Thyroid gland (tissue), 4 donors: ENCODE data around the gene WDR64. TPM values are rescaled to one million over a fixed set of nuclear protein-coding genes. Genes with fewer than 3 reads are reported as not detected.

Experiments used
- DNase-seq, 2 donors: peaks; one replicate each; pipeline ENCODE4 v3.0.0-alpha.2; 2019
- H3K27ac ChIP-seq, 3 donors: fragments of 200-600 bp; sonication (generic); 1 replicate in 2 of 3; 2 replicates in 1 of 3; pipeline ENCODE4 v1.5.1; 2016 to 2019; ENCODE audit warnings: mild to moderate bottlenecking in 1 of 3, moderate library complexity in 1 of 3
- H3K27me3 ChIP-seq: fragments of 200-600 bp; sonication (generic); one replicate; pipeline ENCODE4 v1.5.1; 2019
- H3K36me3 ChIP-seq, 2 donors: fragments of 200-600 bp; sonication (generic); one replicate each; pipeline ENCODE4 v1.5.1; 2016 to 2019
- H3K4me1 ChIP-seq, 2 donors: fragments of 200-600 bp; sonication (generic); one replicate each; pipeline ENCODE4 v1.5.1; 2017 to 2019
- H3K4me3 ChIP-seq, 3 donors: fragments of 200-600 bp; sonication (generic); replicated peaks in 1 of 3; 1 replicate in 2 of 3; 2 replicates in 1 of 3; pipeline ENCODE4 v1.5.1; 2016; ENCODE audit warnings: mild to moderate bottlenecking in 1 of 3
- H3K9me3 ChIP-seq: fragments of 200-600 bp; sonication (generic); one replicate; pipeline ENCODE4 v1.5.1; 2017
- POLR2A ChIP-seq, 2 donors: fragments of 450-650 bp; IDR thresholded peaks; one replicate each; pipeline ENCODE4 v1.6.1; 2017; ENCODE audit warnings: antibody characterized with exemption in 2 of 2, mild to moderate bottlenecking in 2 of 2, moderate library complexity in 1 of 2
- WGBS, 2 donors: methylation state at CpG; one replicate each; pipeline ENCODE4 v1.1.5; 2017; 5-methylcytosine and 5-hydroxymethylcytosine counted together
- intact Hi-C: fragments of 100-400 bp; cut with DNase I; formaldehyde crosslinking; loops from one replicate; pipeline ENCODE4 v1.15.1; 2023
- total RNA-seq, 4 donors: library from RNA; depleted of rRNA; stranded (reverse); fragments of >200 nt; gene quantifications; one replicate each; pipeline ENCODE4 v1.2.3, GENCODE V29; 2016
- TF ChIP-seq, protein P1 (sequence below), 6 experiments: fragments of 200-600 bp in 3 of 6; fragments of 450-650 bp in 3 of 6; sonication (generic) in 3 of 6; IDR thresholded peaks; one replicate each; pipeline ENCODE4 v1.5.1; 2016 to 2019; ENCODE audit warnings: antibody characterized with exemption in 6 of 6, mild to moderate bottlenecking in 2 of 6, inconsistent platforms in 1 of 6, moderate library complexity in 1 of 6

WDR64 gene
- total RNA-seq, 4 donors from 2014 or later: not detected

DNA sequence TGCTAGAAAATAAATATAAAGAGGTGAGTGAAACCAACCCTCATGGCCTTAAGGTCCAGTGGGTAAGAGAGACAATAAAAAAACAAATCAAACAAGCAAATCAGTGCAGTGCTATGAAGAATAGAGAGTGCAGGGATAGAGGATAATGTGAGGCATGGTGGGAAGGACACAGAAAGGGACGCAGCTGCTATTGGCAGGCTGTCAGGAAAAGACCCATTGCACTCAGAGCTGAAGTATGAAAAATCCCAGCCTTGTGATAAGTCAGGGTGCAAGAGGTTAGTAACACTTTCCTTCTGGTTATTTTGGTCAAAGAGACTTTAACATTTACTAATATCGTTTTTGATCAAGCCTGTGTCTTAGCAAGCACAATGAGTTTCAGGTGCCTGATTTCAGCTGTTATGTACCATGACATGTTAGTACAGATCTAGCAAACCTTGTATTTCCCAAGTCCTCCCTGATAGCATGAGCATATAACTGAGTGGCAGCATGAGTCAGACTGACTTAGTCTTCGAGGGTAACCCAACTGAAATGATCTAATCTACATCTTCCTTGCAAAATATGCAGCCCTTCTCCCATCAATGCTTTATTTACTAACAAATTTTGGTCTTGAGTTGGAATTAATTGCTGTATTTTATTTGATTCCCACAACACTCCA is 43.6 kb upstream of the WDR64 start:
- Histone ChIP-seq H3K27me3 (no peaks in the 10 kb centered on the region), H3K27ac (no peak overlapping the region), H3K4me3 (no peak overlapping the region), H3K4me1 (no peaks in the 10 kb centered on the region), H3K36me3 (no peaks in the 10 kb centered on the region), H3K9me3 (no peaks in the 10 kb centered on the region)
- intact Hi-C loops: no loop called here
- 75 to 77% methylated on average over 3 of the region's 3 CpGs for WGBS, 2 donors
- DNase-seq: no peak
- TF ChIP-seq, protein P1, sequence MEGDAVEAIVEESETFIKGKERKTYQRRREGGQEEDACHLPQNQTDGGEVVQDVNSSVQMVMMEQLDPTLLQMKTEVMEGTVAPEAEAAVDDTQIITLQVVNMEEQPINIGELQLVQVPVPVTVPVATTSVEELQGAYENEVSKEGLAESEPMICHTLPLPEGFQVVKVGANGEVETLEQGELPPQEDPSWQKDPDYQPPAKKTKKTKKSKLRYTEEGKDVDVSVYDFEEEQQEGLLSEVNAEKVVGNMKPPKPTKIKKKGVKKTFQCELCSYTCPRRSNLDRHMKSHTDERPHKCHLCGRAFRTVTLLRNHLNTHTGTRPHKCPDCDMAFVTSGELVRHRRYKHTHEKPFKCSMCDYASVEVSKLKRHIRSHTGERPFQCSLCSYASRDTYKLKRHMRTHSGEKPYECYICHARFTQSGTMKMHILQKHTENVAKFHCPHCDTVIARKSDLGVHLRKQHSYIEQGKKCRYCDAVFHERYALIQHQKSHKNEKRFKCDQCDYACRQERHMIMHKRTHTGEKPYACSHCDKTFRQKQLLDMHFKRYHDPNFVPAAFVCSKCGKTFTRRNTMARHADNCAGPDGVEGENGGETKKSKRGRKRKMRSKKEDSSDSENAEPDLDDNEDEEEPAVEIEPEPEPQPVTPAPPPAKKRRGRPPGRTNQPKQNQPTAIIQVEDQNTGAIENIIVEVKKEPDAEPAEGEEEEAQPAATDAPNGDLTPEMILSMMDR (IDR thresholded peaks at IDR 0.05): no peak
- no peak for TF ChIP-seq POLR2A (IDR thresholded peaks at IDR 0.05)

GRCh38 chr1:241610056-241610815 is 41.8 kb upstream of the WDR64 start:
- Histone ChIP-seq H3K4me3 (no peak overlapping the region), H3K9me3 (no peaks in the 10 kb centered on the region), H3K27me3 (no peaks in the 10 kb centered on the region), H3K36me3 (no peaks in the 10 kb centered on the region), H3K27ac (no peak overlapping the region), H3K4me1 (no peaks in the 10 kb centered on the region)
- no peak for DNase-seq
- no peak for TF ChIP-seq POLR2A (IDR thresholded peaks at IDR 0.05)
- 48 to 49% methylated on average over 8 of the region's 8 CpGs for WGBS, 2 donors
- intact Hi-C loops: loop anchor here (10.0 kb wide), 1 partner anchor 225 kb away; no protein-coding TSS in a partner anchor

- TF ChIP-seq, protein P1 (IDR thresholded peaks at IDR 0.05): peak in 5 of 6 experiments; percentile 27 to 75 (median 57)
- no peak for TF ChIP-seq POLR2A (IDR thresholded peaks at IDR 0.05)
- Histone ChIP-seq H3K4me1 (no peaks in the 10 kb centered on the region), H3K4me3 (no peak overlapping the region), H3K36me3 (no peaks in the 10 kb centered on the region), H3K9me3 (no peaks in the 10 kb centered on the region), H3K27me3 (no peaks in the 10 kb centered on the region), H3K27ac (no peak overlapping the region)
- no peak for DNase-seq
- WGBS, 2 donors: 19 to 24% methylated on average over 3 of the region's 3 CpGs
- intact Hi-C loops: loop anchor here (10.0 kb wide), 1 partner anchor 224 kb away; no protein-coding TSS in a partner anchor
Measured at GRCh38 chr1:241611063-241611462, 41.0 kb upstream of the WDR64 start.

- Histone ChIP-seq H3K4me1 (no peaks in the 10 kb centered on the region), H3K36me3 (no peaks in the 10 kb centered on the region), H3K27ac (no peak overlapping the region), H3K9me3 (no peaks in the 10 kb centered on the region), H3K4me3 (no peak overlapping the region), H3K27me3 (no peaks in the 10 kb centered on the region)
- WGBS, 2 donors: 85 to 92% methylated on average over 1 of the region's 1 CpG
- no peak for DNase-seq
- intact Hi-C loops: loop anchor here (10.0 kb wide), 1 partner anchor 223 kb away; no protein-coding TSS in a partner anchor
- no peak for TF ChIP-seq POLR2A (IDR thresholded peaks at IDR 0.05)
- TF ChIP-seq, protein P1 (IDR thresholded peaks at IDR 0.05): no peak
Measured at GRCh38 chr1:241611736-241612135, 40.3 kb upstream of the WDR64 start.

- no peak for DNase-seq
- H3K27ac ChIP-seq: no peak overlapping the region
- H3K36me3 ChIP-seq: no peaks in the 10 kb centered on the region
- no peaks in the 10 kb centered on the region for H3K9me3 ChIP-seq
- no peaks in the 10 kb centered on the region for H3K27me3 ChIP-seq
- intact Hi-C loops: loop anchor here (10.0 kb wide), 1 partner anchor 222 kb away; no protein-coding TSS in a partner anchor
- TF ChIP-seq, protein P1 (IDR thresholded peaks at IDR 0.05): no peak
- no peak for TF ChIP-seq POLR2A (IDR thresholded peaks at IDR 0.05)
- no peak overlapping the region for H3K4me3 ChIP-seq
- 81 to 86% methylated on average over 9 of the region's 9 CpGs for WGBS, 2 donors
- no peaks in the 10 kb centered on the region for H3K4me1 ChIP-seq
Measured at GRCh38 chr1:241612533-241613477, 39.3 kb upstream of the WDR64 start.
